HK-2 (cell line): ENCODE results near the gene PKNOX1.
"Not testable (repeated sequence)": the region's sequence is repeated elsewhere in the genome, so short reads cannot be mapped to it uniquely, and the experiment has no call there.

Source experiments
- DNase-seq: peaks from one replicate; pipeline ENCODE4 v3.0.0-alpha.2; 2018; ENCODE audit not compliant: unreplicated experiment

The PKNOX1 gene

GRCh38 chr21:42956824-42957630 lies 17.3 kb upstream of the PKNOX1 start:
- no peak for DNase-seq

- DNase-seq, result not testable (repeated sequence)
Measured at GRCh38 chr21:42958122-42958521, 16.2 kb upstream of the PKNOX1 start.

GRCh38 chr21:42959728-42960127 lies 14.6 kb upstream of the PKNOX1 start:
- no peak for DNase-seq

- no peak for DNase-seq
Measured at GRCh38 chr21:42962380-42963007, 11.9 kb upstream of the PKNOX1 start.

- no peak for DNase-seq
Measured at GRCh38 chr21:42964086-42964485, 10.3 kb upstream of the PKNOX1 start.

DNA sequence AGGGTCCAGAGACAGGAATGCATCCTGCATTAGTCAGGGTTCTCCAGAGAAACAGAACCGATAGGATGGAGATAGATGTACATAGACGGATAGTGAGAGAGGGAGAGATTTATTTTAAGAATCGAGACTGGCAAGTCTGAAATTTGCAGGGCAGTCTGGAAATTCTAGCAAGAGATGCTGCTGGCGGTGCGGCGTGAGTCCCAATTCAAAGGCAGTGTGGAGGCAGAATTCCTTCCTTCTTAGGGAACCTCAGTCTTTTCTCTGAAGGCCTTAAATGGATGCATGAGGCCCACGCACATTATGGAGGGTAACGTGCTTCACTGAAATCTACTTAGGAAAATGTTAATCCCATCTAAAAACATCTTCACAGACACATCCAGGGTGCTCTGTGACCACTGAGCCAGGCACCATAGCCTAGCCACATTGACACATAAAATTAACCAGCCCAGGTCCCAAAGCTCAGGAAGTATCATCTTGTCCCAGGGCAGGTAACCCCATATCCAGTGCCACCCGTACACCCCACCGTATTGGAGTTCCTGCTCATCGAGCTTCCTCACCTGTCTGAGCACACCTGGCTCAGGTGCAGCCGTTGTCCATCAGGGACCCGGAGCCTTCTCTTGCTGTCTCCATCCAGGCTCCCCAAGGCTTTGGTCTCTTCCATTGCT lies 9.7 kb upstream of the PKNOX1 start:
- no peak for DNase-seq

DNA sequence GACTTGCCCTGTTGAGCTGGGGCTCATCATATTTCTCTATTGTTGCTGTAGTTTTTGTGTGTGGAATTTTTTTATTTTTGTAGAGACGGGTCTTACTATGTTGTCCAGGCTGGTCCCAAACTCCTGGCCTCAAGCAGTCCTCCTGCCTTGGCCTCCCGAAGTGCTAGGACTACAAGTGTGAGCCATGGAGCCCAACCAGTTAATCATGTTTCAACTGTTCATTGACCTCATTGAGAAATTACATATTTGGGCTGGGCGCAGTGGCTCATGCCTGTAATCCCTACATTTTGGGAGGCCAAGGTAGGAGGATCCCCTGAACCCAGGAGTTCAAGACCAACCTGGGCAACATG lies 9.2 kb upstream of the PKNOX1 start:
- no peak for DNase-seq

DNA sequence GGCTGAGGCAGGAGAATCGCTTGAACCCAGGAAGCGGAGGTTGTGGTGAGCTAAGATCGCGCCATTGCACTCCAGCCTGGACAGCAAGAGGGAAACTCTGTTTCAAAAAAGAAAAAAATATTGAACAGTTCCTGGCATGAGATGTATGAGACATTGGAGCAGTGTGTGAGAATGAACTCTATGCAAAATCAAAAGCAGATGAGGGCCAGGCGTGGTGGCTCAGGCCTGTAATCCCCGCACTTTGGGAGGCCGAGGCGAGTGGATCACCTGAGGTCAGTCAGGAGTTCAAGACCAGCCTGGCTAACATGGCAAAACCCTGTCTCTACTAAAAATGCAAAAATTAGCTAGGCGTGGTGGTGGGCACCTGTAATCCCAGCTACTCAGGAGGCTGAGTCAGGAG lies 6.7 kb upstream of the PKNOX1 start:
- DNase-seq, result not testable (repeated sequence)

DNA sequence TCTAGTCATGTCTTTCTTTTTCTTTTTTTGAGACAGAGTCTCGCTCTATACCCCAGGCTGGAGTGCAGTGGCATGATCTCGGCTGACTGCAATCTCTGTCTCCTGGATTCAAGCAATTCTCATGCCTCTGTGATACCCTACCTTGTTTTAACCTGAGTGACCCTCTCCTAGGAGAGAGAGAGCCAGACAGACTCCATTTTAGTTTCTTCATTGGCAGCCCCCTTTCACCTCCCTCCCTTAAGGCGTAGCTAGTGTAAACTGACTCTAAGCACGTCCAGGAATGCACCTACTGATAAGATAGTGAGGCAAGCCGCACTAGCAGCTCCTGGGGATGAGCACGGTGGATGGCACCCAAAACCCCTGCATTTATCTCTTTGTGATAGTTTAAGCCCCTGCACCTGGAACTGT lies 5.2 kb upstream of the PKNOX1 start:
- no peak for DNase-seq

- DNase-seq, result no peak
Measured at GRCh38 chr21:42970946-42971653, 3.3 kb upstream of the PKNOX1 start.

DNA sequence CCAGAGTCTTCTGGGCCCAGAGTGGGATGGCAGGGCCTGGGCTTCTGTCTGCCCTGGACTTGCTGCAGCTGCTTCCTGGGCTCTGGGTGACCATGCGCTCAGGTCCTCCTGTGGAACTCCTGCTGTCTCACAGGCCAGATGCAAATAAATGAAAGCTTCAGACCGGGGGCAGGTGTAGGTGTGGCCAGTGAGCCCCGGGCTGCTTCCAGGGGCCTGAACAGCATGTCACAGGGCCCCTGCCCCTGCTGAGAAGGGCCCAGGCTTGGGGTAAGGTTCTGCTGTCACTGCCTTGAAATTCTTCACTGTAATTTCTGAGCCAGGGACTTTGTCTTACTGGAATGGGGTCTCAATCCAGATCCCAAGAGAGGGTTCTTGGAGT lies 2.5 kb upstream of the PKNOX1 start:
- no peak for DNase-seq

DNA sequence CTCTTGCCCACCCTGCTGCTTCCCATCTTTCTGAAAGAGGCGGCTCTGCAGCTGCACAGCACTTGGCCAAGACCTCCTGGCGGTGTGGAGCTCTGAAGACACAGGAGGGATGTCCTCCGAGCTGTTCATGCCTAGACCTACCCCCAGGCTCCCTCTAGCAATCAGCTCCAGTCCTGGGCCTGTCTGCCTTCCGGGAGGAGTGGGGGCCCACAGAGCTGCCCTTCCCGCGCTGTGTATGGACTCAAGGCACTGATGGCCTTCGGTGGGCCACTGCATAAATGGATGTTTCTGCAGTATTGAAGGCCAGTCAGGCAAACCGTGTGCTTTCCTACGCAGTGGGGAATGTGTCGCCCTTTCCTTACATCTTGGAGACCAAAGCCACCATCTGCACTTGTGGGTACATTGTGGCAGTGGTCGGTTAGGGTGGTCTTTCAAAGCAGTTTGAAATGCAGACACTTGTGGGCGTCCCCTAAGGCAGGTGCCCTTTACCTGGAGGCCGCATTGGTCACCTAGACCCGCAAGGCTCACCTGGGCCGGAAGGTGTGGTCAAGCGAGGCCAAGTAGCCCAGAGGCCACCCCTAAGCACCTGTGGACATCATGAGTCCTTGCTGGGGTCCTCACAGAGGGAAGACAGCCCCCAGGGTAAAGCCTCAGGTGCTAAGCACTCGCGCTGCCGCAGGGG lies 912 bp upstream of the PKNOX1 start:
- no peak for DNase-seq

GRCh38 chr21:42974832-42975820 lies 764 bp downstream of the PKNOX1 start:
- DNase-seq, result peak; percentile 45

GRCh38 chr21:42975886-42976608 lies 1.7 kb downstream of the PKNOX1 start:
- no peak for DNase-seq

- DNase-seq, result no peak
Measured at GRCh38 chr21:42980312-42981213, 6.2 kb downstream of the PKNOX1 start.

GRCh38 chr21:42981214-42981523 lies 6.8 kb downstream of the PKNOX1 start:
- DNase-seq, result no peak

GRCh38 chr21:42981862-42982261 lies 7.5 kb downstream of the PKNOX1 start:
- DNase-seq, result no peak

- DNase-seq, result no peak
Measured at GRCh38 chr21:42983103-42983502, 8.7 kb downstream of the PKNOX1 start.

DNA sequence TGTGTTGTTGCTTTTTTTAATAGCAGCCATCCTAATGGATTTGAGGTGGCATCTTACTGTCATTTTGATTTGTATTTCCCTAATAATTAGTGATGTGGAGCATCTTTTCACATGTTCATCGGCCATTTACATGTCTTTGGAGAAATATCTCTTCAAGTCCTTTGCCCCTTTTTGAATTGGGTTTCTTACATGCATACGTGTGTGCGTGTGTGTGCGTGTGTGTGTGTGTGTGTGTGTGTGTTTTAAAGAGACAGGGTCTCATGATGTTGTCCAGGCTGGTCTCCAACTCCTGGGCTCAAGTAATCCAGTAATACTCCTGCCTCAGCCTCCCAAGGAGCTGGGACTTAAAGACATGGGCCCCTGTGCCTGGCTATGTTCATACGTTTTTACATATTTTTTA lies 9.5 kb downstream of the PKNOX1 start:
- DNase-seq, result no peak
